T-helper 2 cell treated with Interferon-gamma antibody and Interleukin-4, amounts not matched to agents 100 ng/mL and 5 ng/mL, for 36 hours (primary cell): ENCODE results near the gene SNX24. TPM values are rescaled to one million over a fixed set of nuclear protein-coding genes. Genes with fewer than 3 reads are reported as not detected.
"Not testable (repeated sequence)": the region's sequence is repeated elsewhere in the genome, so short reads cannot be mapped to it uniquely, and the experiment has no call there.

Source experiments
- intact Hi-C: fragments of 100-400 bp; cut with micrococcal nuclease; formaldehyde crosslinking; loops from one replicate; pipeline ENCODE4 v1.15.1; 2023
- total RNA-seq: library from RNA; stranded (reverse); gene quantifications from 2 replicates; pipeline ENCODE4 v1.2.3, GENCODE V29; 2022

SNX24 gene
- 2.8 and 3.3 TPM in 2 replicates for total RNA-seq

DNA sequence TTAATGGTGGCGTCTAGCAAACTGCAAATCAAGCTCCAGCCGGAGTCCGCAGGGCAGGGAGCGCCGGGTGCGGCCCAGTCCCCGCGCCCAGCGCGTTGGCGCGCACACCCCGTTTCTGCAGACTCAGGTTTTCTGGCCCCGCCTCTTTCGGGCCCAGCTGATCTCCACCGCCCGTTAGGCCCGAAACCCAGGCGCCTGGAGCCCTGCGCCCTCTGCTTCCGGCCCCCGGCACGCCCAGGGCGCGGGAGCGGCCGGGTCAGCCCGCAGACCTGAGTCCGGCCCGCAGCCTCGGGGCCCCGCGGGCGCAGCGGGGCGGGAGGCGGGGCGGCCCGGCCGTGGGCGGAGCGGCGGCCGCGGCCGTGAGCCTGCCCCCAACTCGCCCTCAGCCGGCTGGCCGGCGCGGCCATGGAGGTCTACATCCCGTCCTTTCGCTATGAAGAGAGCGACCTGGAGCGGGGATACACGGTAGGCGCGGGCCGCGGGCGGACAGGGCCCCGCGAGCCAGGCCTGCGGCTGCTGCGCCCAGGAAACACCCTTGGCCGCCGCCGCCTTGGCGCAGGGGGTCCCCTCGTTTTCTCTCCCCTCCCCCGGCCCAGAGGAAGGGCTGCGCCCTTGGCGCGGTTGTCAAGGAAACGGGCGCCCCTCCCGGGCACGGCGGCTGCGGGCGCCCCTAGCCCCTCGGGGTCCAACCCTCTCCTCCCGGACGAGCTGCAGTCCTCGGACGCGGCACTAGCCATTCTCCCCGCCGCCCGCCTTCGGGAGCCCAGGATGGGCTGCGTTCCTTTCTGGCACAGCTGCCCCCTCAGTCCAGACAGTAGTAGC lies at the start of gene SNX24:
SNX24 (plus strand) TSS at position 385 of the 822 bp plus-strand sequence; CDS start at position 406, 21 bp downstream.
- intact Hi-C loops = loop anchor here (1.0 to 10.0 kb wide), 2 partner anchors 70 to 579 kb away; partner anchors contain the start of genes CEP120 and SNX2

DNA sequence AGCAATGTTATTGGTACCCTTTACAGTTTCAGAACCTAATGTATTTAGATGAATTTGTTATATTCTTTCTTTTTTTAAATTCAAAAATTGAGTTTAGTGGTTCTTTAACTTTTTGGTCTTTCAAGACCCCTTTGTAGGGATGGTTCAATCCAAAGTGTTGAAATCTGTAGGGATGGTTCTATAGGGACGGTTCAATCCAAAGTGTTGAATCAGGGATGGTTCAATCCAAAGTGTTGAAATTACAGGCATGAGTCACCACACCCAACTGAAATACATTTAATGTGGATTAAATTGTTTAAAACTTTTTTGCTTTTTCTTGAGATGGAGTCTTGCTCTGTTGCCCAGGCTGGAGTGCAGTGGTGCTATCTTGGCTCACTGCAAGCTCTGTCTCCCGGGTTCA lies 39.9 kb upstream of the SNX24 start:
- intact Hi-C loops = no loop called here

- intact Hi-C loops = no loop called here
Measured at GRCh38 chr5:122810405-122810804, 35.0 kb upstream of the SNX24 start.

- intact Hi-C loops = no loop called here
Measured at GRCh38 chr5:122815218-122815767, 30.1 kb upstream of the SNX24 start.

DNA sequence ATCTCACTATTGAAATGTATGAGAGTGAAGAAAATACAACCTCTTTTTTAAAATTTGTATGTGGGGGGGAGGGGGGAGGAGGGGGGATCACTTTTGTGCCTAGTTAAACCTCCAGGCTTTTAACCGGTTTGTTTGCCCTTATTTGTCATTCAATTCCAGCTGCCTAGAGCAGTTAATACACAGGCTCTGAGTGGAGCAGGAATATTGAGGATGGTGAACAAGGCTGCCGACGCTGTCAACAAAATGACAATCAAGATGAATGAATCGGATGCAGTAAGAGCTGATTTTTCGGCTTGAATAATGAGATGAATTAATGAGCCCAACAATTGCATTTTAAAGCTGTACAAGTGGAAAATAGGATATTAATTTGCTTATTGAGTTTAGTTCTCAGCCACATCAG lies 28.7 kb upstream of the SNX24 start:
- intact Hi-C loops = no loop called here

- intact Hi-C loops = no loop called here
Measured at GRCh38 chr5:122831984-122832383, 13.4 kb upstream of the SNX24 start.

- intact Hi-C loops = no loop called here
Measured at GRCh38 chr5:122835681-122836080, 9.7 kb upstream of the SNX24 start.

- intact Hi-C loops = no loop called here
Measured at GRCh38 chr5:122836947-122837346, 8.5 kb upstream of the SNX24 start.

DNA sequence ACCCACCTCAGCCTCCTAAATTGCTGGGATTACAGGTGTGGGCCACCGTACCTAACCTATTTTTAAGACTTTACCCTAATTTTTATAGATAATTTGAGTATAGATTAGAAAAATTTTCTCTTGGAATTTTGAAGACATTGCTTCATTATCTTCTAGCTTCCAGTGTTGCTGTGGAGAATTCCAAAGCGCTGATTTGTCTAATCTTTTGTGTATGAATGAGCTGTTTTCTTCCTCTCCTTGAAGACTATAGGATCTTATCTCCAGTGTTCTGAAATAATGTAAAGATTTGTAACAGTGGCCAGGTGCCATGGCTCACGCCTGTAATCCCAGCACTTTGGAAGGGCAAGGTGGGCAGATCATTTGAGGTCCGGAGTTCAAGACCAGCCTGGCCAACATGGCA lies 5.7 kb upstream of the SNX24 start:
- intact Hi-C loops = loop anchor here (10.0 kb wide), 1 partner anchor 585 kb away; the partner anchor contains the start of gene CEP120

GRCh38 chr5:122842016-122842580 lies 3.3 kb upstream of the SNX24 start:
- intact Hi-C loops = loop anchor here (10.0 kb wide), 1 partner anchor 583 kb away; the partner anchor contains the start of gene CEP120

DNA sequence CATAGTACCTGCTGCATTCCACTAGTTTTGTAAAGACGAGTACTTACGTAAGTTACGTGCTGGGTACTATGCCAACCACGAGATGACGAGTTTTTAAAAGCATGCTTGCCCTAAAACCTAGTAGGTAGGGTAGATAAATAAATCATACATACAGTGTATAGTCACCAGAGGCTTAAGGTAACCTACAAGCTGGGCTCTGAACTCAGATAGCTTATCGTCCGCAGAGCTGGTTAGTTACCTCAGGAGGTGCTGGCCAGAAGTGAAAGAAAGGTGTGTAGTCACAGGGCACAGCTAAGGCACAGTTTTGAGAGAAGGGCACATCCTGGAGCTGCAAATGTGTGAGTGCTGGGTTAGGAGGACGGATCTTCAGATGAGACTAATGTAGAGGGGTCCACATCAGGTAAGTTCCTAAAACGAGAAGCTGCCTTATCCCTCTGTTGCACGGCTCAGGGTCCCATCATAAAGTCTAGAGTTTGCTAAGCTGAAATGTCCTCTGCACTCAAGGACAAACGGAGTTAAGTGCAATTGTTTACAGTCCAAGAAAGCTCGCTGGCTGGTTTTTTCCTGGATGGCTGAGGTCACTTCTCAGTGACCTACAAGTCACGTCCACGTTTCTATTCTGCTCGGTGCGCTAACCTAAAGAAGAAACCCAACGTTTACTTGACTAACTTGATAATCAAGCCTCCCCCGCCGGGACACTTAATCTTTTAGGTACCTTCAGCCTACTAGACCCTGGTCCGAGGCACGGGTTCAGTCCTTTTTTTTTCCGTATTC lies 1.1 kb upstream of the SNX24 start:
- intact Hi-C loops = loop anchor here (10.0 kb wide), 1 partner anchor 580 kb away; the partner anchor contains the start of gene CEP120

DNA sequence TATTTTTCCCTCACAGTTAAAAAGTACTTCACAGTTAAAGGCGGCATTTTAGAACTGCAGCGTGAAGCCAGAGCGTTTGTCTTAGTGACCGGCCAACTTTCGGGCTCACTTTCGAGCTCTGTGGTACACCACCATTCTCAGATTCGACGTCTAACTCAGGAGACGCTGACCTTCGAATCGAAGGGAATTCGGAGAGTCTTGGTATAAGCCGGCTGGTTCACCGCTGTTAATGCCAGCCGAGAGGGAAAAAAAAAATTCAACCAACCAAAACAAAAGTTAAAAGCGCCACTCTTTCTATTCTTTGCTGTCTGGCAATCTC lies 544 bp upstream of the SNX24 start:
- intact Hi-C loops = loop anchor here (1.0 to 10.0 kb wide), 2 partner anchors 70 to 580 kb away; partner anchors contain the start of genes CEP120 and SNX2

- intact Hi-C loops = loop anchor here (10.0 kb wide), 1 partner anchor 579 kb away; the partner anchor contains the start of gene CEP120
Measured at GRCh38 chr5:122846051-122846550, 688 bp downstream of the SNX24 start.

GRCh38 chr5:122847687-122848081 lies 2.3 kb downstream of the SNX24 start:
- intact Hi-C loops = loop anchor here (10.0 kb wide), 1 partner anchor 577 kb away; the partner anchor contains the start of gene CEP120

DNA sequence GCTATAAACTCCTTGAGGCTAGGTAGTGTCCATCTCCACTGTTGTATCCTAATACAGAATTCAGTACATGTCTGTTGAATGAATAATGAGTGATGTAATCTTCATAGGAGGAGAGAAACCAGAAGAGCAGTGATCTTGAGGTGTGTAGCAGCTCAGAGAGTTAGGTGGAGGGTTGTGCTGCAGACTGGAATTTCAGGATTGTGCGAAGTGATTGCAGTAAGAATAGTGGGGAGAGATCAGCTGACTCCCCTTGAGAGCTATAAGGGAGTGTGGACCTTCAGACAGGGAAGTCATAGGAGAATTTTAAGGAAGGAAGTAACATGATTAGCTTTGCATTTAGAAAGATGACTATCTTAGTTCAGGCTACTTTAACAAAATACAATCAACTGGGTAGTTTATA lies 4.4 kb downstream of the SNX24 start:
- intact Hi-C loops = loop anchor here (10.0 kb wide), 1 partner anchor 575 kb away; the partner anchor contains the start of gene CEP120

GRCh38 chr5:122857538-122857937 lies 12.1 kb downstream of the SNX24 start:
- intact Hi-C loops = not testable (repeated sequence)

DNA sequence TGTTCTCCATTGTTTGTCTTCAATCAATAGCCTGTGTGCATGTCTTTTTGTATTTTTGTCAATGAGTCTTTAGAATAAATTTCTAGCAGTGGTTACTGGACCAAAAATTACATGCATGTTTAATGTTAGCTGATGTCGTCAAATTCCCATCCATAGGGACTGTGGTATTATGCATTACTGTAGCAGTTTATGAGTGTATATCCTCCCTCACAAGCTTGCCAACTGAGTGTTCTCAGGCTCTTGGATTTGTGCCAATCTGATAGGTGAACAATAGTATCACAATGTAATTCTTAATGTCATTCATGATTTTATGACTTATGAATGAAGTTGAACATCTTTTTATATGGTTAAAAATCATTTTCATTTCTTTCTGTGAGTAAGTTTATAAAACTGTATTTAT lies 13.0 kb downstream of the SNX24 start:
- intact Hi-C loops = no loop called here

DNA sequence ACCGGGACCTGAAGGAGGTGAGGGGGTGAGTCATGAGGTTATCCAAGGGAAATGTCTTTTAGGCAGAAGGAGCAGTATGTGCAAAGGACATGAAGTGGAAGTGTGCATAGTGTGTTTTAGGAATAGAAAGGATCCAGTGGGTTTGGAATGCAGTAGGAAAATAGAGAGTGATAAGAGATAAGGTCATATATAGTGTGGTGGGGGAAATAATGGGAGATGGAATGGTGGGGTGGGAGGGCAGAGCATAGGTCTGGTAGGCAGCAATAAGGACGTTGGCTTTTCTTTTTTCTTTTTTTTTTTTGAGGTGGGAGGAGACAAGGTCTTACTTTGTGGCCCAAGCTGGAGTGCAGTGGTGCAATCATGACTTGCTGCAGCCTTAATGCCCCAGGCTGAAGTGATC lies 17.8 kb downstream of the SNX24 start:
- intact Hi-C loops = no loop called here

- intact Hi-C loops = no loop called here
Measured at GRCh38 chr5:122863721-122864120, 18.3 kb downstream of the SNX24 start.

GRCh38 chr5:122864400-122864799 lies 19.0 kb downstream of the SNX24 start:
- intact Hi-C loops = no loop called here

DNA sequence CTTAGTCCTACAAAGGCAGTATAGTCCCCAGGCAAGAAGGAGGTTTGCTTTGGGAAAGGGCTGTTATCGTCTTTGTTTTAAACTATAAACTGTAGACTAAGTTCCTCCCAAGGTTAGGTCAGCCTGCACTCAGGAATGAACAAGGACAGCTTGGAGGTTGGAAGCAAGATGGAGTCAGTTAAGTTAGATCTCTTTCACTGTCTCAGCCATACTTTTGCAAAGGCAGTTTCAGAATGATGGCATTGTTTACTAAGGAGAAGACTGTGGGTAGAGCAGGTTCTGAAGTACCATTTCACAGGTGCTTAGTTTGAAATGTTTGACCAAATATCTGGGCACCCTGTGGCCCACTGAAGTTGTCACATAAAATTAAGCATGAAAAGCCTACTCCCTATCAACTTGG lies 19.4 kb downstream of the SNX24 start:
- intact Hi-C loops = no loop called here
